ENCODE results near the gene SHC3. TPM values are rescaled to one million over a fixed set of nuclear protein-coding genes. Genes with fewer than 3 reads are reported as not detected.

Gene SHC3
- total RNA-seq, 2 donors from 2014 or later = 5.7 to 6.9 TPM

GRCh38 chr9:88968799-88969198 lies 209.8 kb downstream of the SHC3 start:
- 80 to 94% methylated on average over 1 to 4 of the region's 4 CpGs for WGBS, 2 donors
- H3K9me3 ChIP-seq = no peaks in the 10 kb centered on the region
- no peaks in the 10 kb centered on the region for H3K36me3 ChIP-seq (replicated peaks in 1 of 2; ENCODE audit: insufficient read depth in 1 of 2, low read depth in 2 of 2)
- no peak overlapping the region for H3K4me3 ChIP-seq
- ATAC-seq = no peak
- DNase-seq = no peak
- intact Hi-C loops (cut with DNase I) = no loop called here
- H3K27me3 ChIP-seq = no peaks in the 10 kb centered on the region
- H3K4me1 ChIP-seq = peaks cover 24% of the 10 kb centered on the region
- no peak overlapping the region for H3K27ac ChIP-seq
- TF ChIP-seq CTCF (IDR thresholded peaks at IDR 0.05) = no peak
- TF ChIP-seq POLR2A (IDR thresholded peaks at IDR 0.05) = no peak

- ATAC-seq (no peak), DNase-seq (no peak)
- 78 to 82% methylated on average over 10 of the region's 10 CpGs for WGBS, 2 donors
- H3K27ac ChIP-seq = no peak overlapping the region
- H3K27me3 ChIP-seq = no peaks in the 10 kb centered on the region
- peaks cover 24% of the 10 kb centered on the region for H3K4me1 ChIP-seq
- no peaks in the 10 kb centered on the region for H3K9me3 ChIP-seq
- no peak overlapping the region for H3K4me3 ChIP-seq
- TF ChIP-seq CTCF (IDR thresholded peaks at IDR 0.05) = no peak
- TF ChIP-seq POLR2A (IDR thresholded peaks at IDR 0.05) = no peak
- intact Hi-C loops (cut with DNase I) = no loop called here
- H3K36me3 ChIP-seq (replicated peaks in 1 of 2; ENCODE audit: insufficient read depth in 1 of 2, low read depth in 2 of 2) = no peaks in the 10 kb centered on the region
Measured at GRCh38 chr9:88966894-88967676, 211.5 kb downstream of the SHC3 start.

GRCh38 chr9:88965473-88965872 lies 213.1 kb downstream of the SHC3 start:
- H3K4me3 ChIP-seq = no peak overlapping the region
- H3K36me3 ChIP-seq (replicated peaks in 1 of 2; ENCODE audit: insufficient read depth in 1 of 2, low read depth in 2 of 2) = no peaks in the 10 kb centered on the region
- intact Hi-C loops (cut with DNase I) = no loop called here
- no peaks in the 10 kb centered on the region for H3K27me3 ChIP-seq
- TF ChIP-seq CTCF (IDR thresholded peaks at IDR 0.05) (no peak), POLR2A (IDR thresholded peaks at IDR 0.05) (no peak)
- 47 to 76% methylated on average over 8 of the region's 8 CpGs for WGBS, 2 donors
- H3K4me1 ChIP-seq = peaks cover 24% of the 10 kb centered on the region
- DNase-seq = no peak
- no peak overlapping the region for H3K27ac ChIP-seq
- ATAC-seq = no peak
- H3K9me3 ChIP-seq = no peaks in the 10 kb centered on the region

GRCh38 chr9:88960632-88961031 lies 218.0 kb downstream of the SHC3 start:
- Histone ChIP-seq H3K4me1 (no peaks in the 10 kb centered on the region), H3K4me3 (no peak overlapping the region), H3K27ac (no peak overlapping the region), H3K27me3 (no peaks in the 10 kb centered on the region), H3K9me3 (no peaks in the 10 kb centered on the region), H3K36me3 (replicated peaks in 1 of 2; ENCODE audit: insufficient read depth in 1 of 2, low read depth in 2 of 2) (no peaks in the 10 kb centered on the region)
- intact Hi-C loops (cut with DNase I) = no loop called here
- ATAC-seq (no peak), DNase-seq (no peak)
- WGBS, 2 donors = 82 to 83% methylated on average over 3 of the region's 3 CpGs
- TF ChIP-seq POLR2A (IDR thresholded peaks at IDR 0.05) (no peak), CTCF (IDR thresholded peaks at IDR 0.05) (no peak)

Measured in body of pancreas (tissue), 4 donors.